IPS-15b (cell line): ENCODE measurements around the gene WAS.

Source experiments
- H3K27me3 ChIP-seq: one replicate; pipeline ENCODE4 v1.6.1; 2013; ENCODE audit warnings: low read length; ENCODE audit not compliant: control insufficient read depth, insufficient read depth
- H3K36me3 ChIP-seq: one replicate; pipeline ENCODE4 v1.6.1; 2013; ENCODE audit warnings: low read length; ENCODE audit not compliant: control insufficient read depth, insufficient read depth
- H3K4me1 ChIP-seq: one replicate; pipeline ENCODE4 v1.6.1; 2013; ENCODE audit warnings: mild to moderate bottlenecking, low read length; ENCODE audit not compliant: control insufficient read depth, insufficient read depth
- H3K4me3 ChIP-seq: one replicate; pipeline ENCODE4 v1.5.1; 2013; ENCODE audit warnings: low read depth, low read length
- H3K9ac ChIP-seq: one replicate; pipeline ENCODE4 v1.6.1; 2013; ENCODE audit warnings: low read depth, mild to moderate bottlenecking, low read length
- H3K9me3 ChIP-seq: one replicate; pipeline ENCODE4 v1.6.1; 2013; ENCODE audit warnings: mild to moderate bottlenecking, low read length; ENCODE audit not compliant: control insufficient read depth, insufficient read depth

WAS gene

GRCh38 chrX:48702032-48702431 is 18.4 kb downstream of the WAS start:
- Histone ChIP-seq H3K4me3 (no peak overlapping the region), H3K9me3 (no peaks in the 10 kb centered on the region), H3K36me3 (peaks cover 28% of the 10 kb centered on the region), H3K9ac (no peak overlapping the region), H3K4me1 (peaks cover 6% of the 10 kb centered on the region), H3K27me3 (no peaks in the 10 kb centered on the region)

- Histone ChIP-seq H3K9me3 (no peaks in the 10 kb centered on the region), H3K9ac (no peak overlapping the region), H3K4me1 (peaks cover 6% of the 10 kb centered on the region), H3K27me3 (no peaks in the 10 kb centered on the region), H3K36me3 (peaks cover 28% of the 10 kb centered on the region), H3K4me3 (no peak overlapping the region)
Measured at GRCh38 chrX:48702716-48703115, 19.1 kb downstream of the WAS start.

DNA sequence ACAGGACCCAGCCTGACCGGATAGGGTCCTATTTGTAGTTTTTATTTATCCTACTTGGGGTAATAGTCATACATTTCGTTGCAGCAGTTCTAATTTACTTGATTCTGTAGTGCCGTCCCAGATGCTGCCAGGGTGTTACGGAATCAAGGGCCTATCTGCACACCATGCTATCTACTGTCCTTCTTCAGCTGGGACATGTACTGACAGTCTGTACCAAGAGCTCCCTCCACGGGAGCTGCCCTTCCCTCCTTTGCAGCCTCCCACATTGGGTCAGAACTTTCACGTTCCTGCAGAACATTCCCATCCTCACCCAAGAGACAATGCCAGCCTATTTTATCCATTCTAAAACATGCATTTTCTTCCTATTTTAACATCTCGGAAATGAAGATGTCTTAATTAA is 19.6 kb downstream of the WAS start:
- H3K4me1 ChIP-seq = peaks cover 6% of the 10 kb centered on the region
- H3K4me3 ChIP-seq = no peak overlapping the region
- no peak overlapping the region for H3K9ac ChIP-seq
- H3K9me3 ChIP-seq = no peaks in the 10 kb centered on the region
- no peaks in the 10 kb centered on the region for H3K27me3 ChIP-seq
- peaks cover 28% of the 10 kb centered on the region for H3K36me3 ChIP-seq

GRCh38 chrX:48703642-48704481 is 20.3 kb downstream of the WAS start:
- H3K36me3 ChIP-seq = peaks cover 28% of the 10 kb centered on the region
- H3K4me1 ChIP-seq = peaks cover 4% of the 10 kb centered on the region
- H3K9ac ChIP-seq = no peak overlapping the region
- H3K9me3 ChIP-seq = no peaks in the 10 kb centered on the region
- H3K4me3 ChIP-seq = no peak overlapping the region
- no peaks in the 10 kb centered on the region for H3K27me3 ChIP-seq

- no peaks in the 10 kb centered on the region for H3K27me3 ChIP-seq
- H3K4me3 ChIP-seq = no peak overlapping the region
- H3K36me3 ChIP-seq = peaks cover 12% of the 10 kb centered on the region
- H3K9ac ChIP-seq = no peak overlapping the region
- H3K9me3 ChIP-seq = no peaks in the 10 kb centered on the region
- no peaks in the 10 kb centered on the region for H3K4me1 ChIP-seq
Measured at GRCh38 chrX:48705871-48706270, 22.3 kb downstream of the WAS start.

DNA sequence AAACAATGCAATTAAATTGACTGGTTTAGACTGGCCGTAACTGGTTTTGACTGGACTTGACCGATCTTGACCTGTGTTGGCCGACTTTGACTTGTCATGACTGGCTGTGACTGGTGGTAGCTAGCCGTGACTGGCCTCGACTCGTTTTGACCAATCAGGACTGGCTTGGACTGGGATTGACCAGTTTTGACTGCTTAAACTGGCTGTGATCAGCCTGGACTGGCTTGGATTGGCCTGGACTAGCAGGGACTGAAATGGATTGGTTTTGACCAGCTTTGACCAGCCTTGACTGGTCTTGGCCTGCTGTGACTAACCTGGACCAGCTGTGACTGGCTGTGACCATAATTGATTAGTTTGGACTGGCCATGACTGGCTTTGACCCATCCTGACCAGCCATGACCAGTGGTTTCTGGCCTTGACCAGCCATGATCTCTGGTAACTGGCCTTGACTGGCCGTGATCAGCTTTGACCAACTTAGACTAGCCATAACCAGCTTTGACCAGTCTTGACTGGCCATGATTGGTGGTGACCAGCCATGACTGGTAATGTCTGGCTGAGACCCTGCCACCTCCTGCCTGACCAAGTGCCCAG is 26.0 kb downstream of the WAS start:
- H3K27me3 ChIP-seq = no peaks in the 10 kb centered on the region
- H3K9me3 ChIP-seq = no peaks in the 10 kb centered on the region
- no peak overlapping the region for H3K4me3 ChIP-seq
- H3K9ac ChIP-seq = no peak overlapping the region
- peaks cover 3% of the 10 kb centered on the region for H3K36me3 ChIP-seq
- H3K4me1 ChIP-seq = no peaks in the 10 kb centered on the region

DNA sequence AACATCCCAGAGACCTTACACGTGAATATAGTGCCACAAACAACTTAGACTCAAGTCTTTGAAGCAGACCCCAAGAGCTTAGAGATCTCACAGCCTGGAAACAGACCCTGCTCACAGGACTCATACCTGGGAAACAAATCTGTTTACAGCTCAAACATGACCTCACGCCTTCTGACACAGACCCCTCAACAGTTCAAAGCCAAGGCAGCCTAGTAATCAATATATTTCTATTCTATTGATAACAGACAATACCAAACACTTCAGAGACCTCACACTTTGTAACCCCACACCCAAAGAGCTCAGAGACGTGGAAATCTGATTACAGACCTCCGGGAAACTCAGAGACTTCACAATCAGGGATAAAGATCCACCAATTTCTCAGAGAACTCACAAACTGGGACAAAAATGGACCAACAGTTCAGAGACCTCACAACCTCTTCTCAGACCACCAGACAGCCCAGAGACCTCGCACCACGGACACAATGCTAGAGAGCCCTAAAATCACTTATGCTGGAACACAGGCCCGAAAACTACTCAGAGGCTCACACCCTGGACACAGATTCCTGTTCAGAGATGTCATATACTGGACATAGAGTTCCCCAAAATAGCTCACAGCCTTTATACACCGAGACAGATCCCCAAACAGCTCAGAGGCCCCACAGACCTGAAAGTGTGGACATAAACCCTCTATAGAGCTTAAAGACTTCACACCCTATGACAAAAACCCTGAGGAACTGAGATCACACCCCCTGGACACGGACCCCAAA is 27.7 kb downstream of the WAS start:
- Histone ChIP-seq H3K9ac (no peak overlapping the region), H3K36me3 (peaks cover 1% of the 10 kb centered on the region), H3K9me3 (no peaks in the 10 kb centered on the region), H3K4me3 (no peak overlapping the region), H3K27me3 (no peaks in the 10 kb centered on the region), H3K4me1 (no peaks in the 10 kb centered on the region)

GRCh38 chrX:48711929-48712505 is 28.4 kb downstream of the WAS start:
- no peaks in the 10 kb centered on the region for H3K9me3 ChIP-seq
- H3K36me3 ChIP-seq = no peaks in the 10 kb centered on the region
- no peak overlapping the region for H3K4me3 ChIP-seq
- no peaks in the 10 kb centered on the region for H3K4me1 ChIP-seq
- H3K9ac ChIP-seq = no peak overlapping the region
- H3K27me3 ChIP-seq = no peaks in the 10 kb centered on the region

DNA sequence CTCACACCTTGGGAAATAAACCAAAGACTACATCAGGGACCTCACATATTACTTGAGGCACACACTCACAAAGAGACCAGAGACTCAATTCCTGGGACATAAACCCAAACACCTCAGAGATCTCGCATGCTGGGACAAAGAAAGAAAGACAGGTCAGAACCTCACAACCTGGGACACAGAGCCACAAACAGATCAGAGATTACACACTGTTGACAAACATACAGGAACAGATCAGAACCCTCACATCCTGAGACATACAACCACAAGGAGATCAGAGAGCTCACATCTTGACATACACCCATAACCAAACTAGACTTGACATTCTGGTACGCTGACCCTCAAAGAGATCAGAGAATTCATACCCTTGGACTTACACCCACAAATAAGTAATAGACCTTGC is 30.2 kb downstream of the WAS start:
- peaks cover 3% of the 10 kb centered on the region for H3K9me3 ChIP-seq
- H3K4me1 ChIP-seq = no peaks in the 10 kb centered on the region
- no peak overlapping the region for H3K9ac ChIP-seq
- H3K27me3 ChIP-seq = no peaks in the 10 kb centered on the region
- no peaks in the 10 kb centered on the region for H3K36me3 ChIP-seq
- H3K4me3 ChIP-seq = no peak overlapping the region

DNA sequence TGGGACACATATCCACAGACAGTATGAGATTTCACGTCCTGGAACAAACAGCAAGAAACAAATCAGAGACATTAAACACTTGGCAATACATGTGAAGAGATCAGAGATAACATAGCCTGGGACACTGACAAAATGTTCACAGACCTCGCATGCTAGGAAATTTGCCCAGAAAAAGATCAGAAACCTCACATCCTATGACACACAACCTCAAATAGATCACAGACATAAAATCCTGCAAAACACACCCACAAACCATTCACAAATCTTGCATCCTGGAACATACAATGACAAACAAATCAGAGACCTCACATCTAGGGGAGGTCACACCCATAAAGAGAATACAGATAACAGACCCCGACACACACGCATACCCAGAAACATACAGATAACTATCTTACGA is 31.0 kb downstream of the WAS start:
- Histone ChIP-seq H3K9me3 (peaks cover 3% of the 10 kb centered on the region), H3K36me3 (no peaks in the 10 kb centered on the region), H3K9ac (no peak overlapping the region), H3K27me3 (no peaks in the 10 kb centered on the region), H3K4me3 (no peak overlapping the region), H3K4me1 (no peaks in the 10 kb centered on the region)

GRCh38 chrX:48715072-48715471 is 31.5 kb downstream of the WAS start:
- H3K9me3 ChIP-seq = peaks cover 3% of the 10 kb centered on the region
- no peak overlapping the region for H3K9ac ChIP-seq
- H3K36me3 ChIP-seq = no peaks in the 10 kb centered on the region
- no peak overlapping the region for H3K4me3 ChIP-seq
- no peaks in the 10 kb centered on the region for H3K27me3 ChIP-seq
- no peaks in the 10 kb centered on the region for H3K4me1 ChIP-seq
